Smooth muscle cell of the coronary artery (primary cell): ENCODE results near the gene CACNA1I. TPM values are rescaled to one million over a fixed set of nuclear protein-coding genes. Genes with fewer than 3 reads are reported as not detected.

Experiments
- total RNA-seq: library from RNA; depleted of rRNA; stranded (reverse); fragments of >200 nt; gene quantifications from 2 replicates; pipeline ENCODE4 v1.2.3, GENCODE V29; 2014; ENCODE audit warnings: low replicate concordance

Gene CACNA1I
- total RNA-seq = under 0.01 TPM in 2 replicates

DNA sequence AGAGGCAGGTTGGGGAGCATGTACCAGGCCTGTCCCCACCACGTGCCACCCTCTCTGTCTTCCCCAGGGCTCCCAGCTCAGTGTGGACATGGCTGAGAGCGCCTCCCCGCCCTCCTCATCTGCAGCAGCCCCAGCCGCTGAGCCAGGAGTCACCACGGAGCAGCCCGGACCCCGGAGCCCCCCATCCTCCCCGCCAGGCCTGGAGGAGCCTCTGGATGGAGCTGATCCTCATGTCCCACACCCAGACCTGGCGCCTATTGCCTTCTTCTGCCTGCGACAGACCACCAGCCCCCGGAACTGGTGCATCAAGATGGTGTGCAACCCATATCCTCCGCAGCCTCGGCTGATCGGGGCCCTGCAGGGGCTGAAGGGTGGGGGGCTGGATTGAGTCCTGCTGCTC, at the start of gene CACNA1I:
TSS of gene CACNA1I (plus strand) at position 89 of the 400 bp plus-strand sequence. CDS start at position 89, 0 bp downstream.

DNA sequence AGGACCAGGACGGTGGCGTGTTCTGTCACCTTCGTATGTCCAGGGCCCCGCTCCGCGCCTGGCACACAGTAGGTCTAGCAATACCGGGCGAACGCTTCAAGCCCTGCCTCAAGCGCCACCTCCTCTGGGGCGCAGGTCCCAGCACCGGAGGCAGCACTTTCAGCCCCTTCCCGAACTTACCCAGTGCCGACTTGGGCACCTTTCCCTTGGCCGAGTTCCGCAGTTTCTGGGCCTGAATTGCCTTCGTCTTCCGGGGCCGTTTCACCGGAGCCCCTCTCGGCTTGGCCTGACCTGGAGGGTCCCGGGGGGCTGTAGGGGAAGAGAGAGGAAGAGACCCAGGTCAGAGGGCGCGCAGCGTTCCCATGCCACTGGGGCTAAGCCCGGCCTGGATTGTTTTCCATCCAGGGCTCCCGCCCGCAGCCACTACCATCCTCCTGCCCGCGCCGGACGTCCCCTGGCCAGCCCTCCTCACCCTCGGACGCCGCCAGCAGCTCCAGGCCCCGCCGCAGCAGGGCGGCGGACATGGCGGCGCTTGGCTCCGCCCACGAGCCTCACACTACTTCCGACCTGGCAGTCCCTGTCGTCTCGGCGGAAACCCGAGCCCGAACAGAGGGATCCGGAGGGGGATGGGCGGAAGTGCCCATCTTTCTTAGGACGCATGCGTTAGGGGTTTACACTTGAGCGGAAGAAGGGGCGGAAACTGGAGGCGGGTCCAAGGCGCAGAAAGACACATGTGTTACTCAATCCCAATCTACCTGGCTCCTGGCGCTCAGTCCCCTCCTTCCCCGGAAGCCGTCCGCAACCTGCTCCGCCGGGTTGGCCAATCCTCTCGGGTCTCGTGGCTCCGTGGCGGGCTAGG, 38.1 kb upstream of the CACNA1I start, which contains the start of gene RPS19BP1:
TSS of gene RPS19BP1 (minus strand) at position 534 of the 859 bp plus-strand sequence. CDS start at position 524, 10 bp downstream.

Other genes with a start within 250 kb of the CACNA1I start
- gene SYNGR1, start 220.8 kb upstream of the CACNA1I start, total RNA-seq = 17.3 and 23.6 TPM in 2 replicates
- 11.4 and 18.1 TPM in 2 replicates for gene TAB1, start 171.0 kb upstream of the CACNA1I start, total RNA-seq
- 0.12 and 0.23 TPM in 2 replicates for gene MGAT3, start 113.7 kb upstream of the CACNA1I start, total RNA-seq
- gene MIEF1, start 68.5 kb upstream of the CACNA1I start, total RNA-seq = 9.9 and 15.0 TPM in 2 replicates
- gene ATF4, start 50.2 kb upstream of the CACNA1I start, total RNA-seq = 222 and 274 TPM in 2 replicates
- 14.5 and 48.0 TPM in 2 replicates for gene RPS19BP1, start 38.0 kb upstream of the CACNA1I start, total RNA-seq